ENCODE data around the gene FAM174C. TPM values are rescaled to one million over a fixed set of nuclear protein-coding genes. Genes with fewer than 3 reads are reported as not detected.

FAM174C gene
- polyA plus RNA-seq, 10 donors = 7.9 to 17.0 (median 14.3) TPM

GRCh38 chr19:1235625-1236538 lies 39.4 kb upstream of the FAM174C start:
- DNase-seq = no peak

GRCh38 chr19:1236576-1236975 lies 38.8 kb upstream of the FAM174C start:
- no peak for DNase-seq

GRCh38 chr19:1237027-1237659 lies 38.2 kb upstream of the FAM174C start:
- DNase-seq = peak in 1 of 3 donors; percentile 72

GRCh38 chr19:1237754-1238368 lies 37.5 kb upstream of the FAM174C start, which contains the start of gene CBARP:
Gene CBARP, minus strand, starts transcription at chr19:1238005. Its CDS starts 1,905 bp downstream, at chr19:1236100.
- DNase-seq = peak in 1 of 3 donors; percentile 55

- DNase-seq = peak in 1 of 3 donors; percentile 54
These were observed 36.7 kb upstream of the FAM174C start for GRCh38 chr19:1238369-1239303.

- no peak for DNase-seq
These were observed 35.9 kb upstream of the FAM174C start for GRCh38 chr19:1239420-1239795.

GRCh38 chr19:1239796-1240737 lies 35.3 kb upstream of the FAM174C start:
- peak; percentile 90 to 95 (median 94) for DNase-seq

GRCh38 chr19:1240925-1241324 lies 34.4 kb upstream of the FAM174C start:
- no peak for DNase-seq

GRCh38 chr19:1241417-1242095 lies 33.8 kb upstream of the FAM174C start, which contains the start of gene ATP5F1D:
Gene ATP5F1D, plus strand, starts transcription at chr19:1241751. Its CDS starts 100 bp downstream, at chr19:1241851.
- DNase-seq = peak; percentile 95 to 98 (median 97)

GRCh38 chr19:1243768-1244692 lies 31.3 kb upstream of the FAM174C start:
- peak; percentile 81 to 91 (median 87) for DNase-seq

- DNase-seq = peak in 1 of 3 donors; percentile 52
These were observed 30.5 kb upstream of the FAM174C start for GRCh38 chr19:1244693-1245451.

GRCh38 chr19:1245494-1246264 lies 29.7 kb upstream of the FAM174C start:
- peak in 2 of 3 donors; percentile 66 to 74 for DNase-seq

- peak in 1 of 3 donors; percentile 51 for DNase-seq
These were observed 28.9 kb upstream of the FAM174C start for GRCh38 chr19:1246265-1247087.

- no peak for DNase-seq
These were observed 27.6 kb upstream of the FAM174C start for GRCh38 chr19:1247748-1248138.

GRCh38 chr19:1248139-1248785 lies 27.1 kb upstream of the FAM174C start, which contains the start of gene MIDN:
Gene MIDN, plus strand, starts transcription at chr19:1248583. Its CDS starts 1,714 bp downstream, at chr19:1250297.
- DNase-seq = peak in 2 of 3 donors; percentile 69 to 95

Data from muscle of back (tissue), 11 donors.